HCT116 (cell line): ENCODE measurements around the gene KRTAP10-9. TPM values are rescaled to one million over a fixed set of nuclear protein-coding genes. Genes with fewer than 3 reads are reported as not detected.

Experiments used
- ATAC-seq: fragments of 200-7000 bp; cut with Tn5 transposase; 2 replicates; pipeline ENCODE4 v1.9.1; 2020; ENCODE audit warnings: mild to moderate bottlenecking, moderate library complexity
- BruUV-seq: library from RNA; stranded (reverse); fragments of 400-500 nt; replicated peaks from 2 replicates; lab custom pipeline; 2021; lab: Mats Ljungman, UMichigan
- CTCF ChIA-PET: fragments of 300-600 bp; sonication (Branson Sonifier 250); formaldehyde crosslinking; loops from one replicate; lab custom pipeline; 2021; ENCODE audit warnings: antibody characterized with exemption; lab: Charles Lee
- POLR2A ChIA-PET: fragments of 300-600, 350-600 bp; sonication (Branson Sonifier 250); formaldehyde crosslinking; loops from one replicate; lab custom pipeline; 2021; ENCODE audit warnings: antibody characterized with exemption; lab: Charles Lee
- RAD21 ChIA-PET, 2 experiments: fragments of 300-600 bp; sonication (Branson Sonifier 250); formaldehyde crosslinking; loops; one replicate each; lab custom pipeline; 2023; ENCODE audit warnings: low total read pairs in 2 of 2; ENCODE audit not compliant: uncharacterized antibody in 2 of 2, unreplicated experiment in 2 of 2, low non-redundant PET in 1 of 2; lab: Charles Lee
- DNase-seq: peaks from one replicate; pipeline ENCODE4 v3.0.0-alpha.2; 2010; ENCODE audit warnings: low read depth, low spot score
- H2AFZ ChIP-seq: fragments of 200-600 bp; shearing (Covaris generic), sonication (generic); 2 replicates; pipeline ENCODE4 v1.6.1; 2017; ENCODE audit warnings: low read depth, mixed run types, mixed read lengths, antibody characterized with exemption, low read length; ENCODE audit not compliant: poor library complexity, severe bottlenecking
- H3K27ac ChIP-seq: 2 replicates; pipeline ENCODE4 v1.5.1; 2012; ENCODE audit warnings: low read depth, low read length
- H3K27me3 ChIP-seq: fragments of 200-600 bp; sonication (generic); 2 replicates; pipeline ENCODE4 v1.6.1; 2016; ENCODE audit warnings: mixed run types, low read length, mixed read lengths; ENCODE audit not compliant: insufficient read depth
- H3K36me3 ChIP-seq, 2 experiments: fragments of 200-500 bp in 1 of 2; fragments of 200-600 bp in 1 of 2; sonication (Bioruptor generic) in 1 of 2; sonication (generic) in 1 of 2; 2 replicates each; pipeline versions ENCODE4 v1.5.1 to v1.6.1; 2014 to 2016; ENCODE audit warnings: low read length in 2 of 2, inconsistent platforms in 1 of 2, mixed read lengths in 1 of 2, mixed run types in 1 of 2; ENCODE audit not compliant: insufficient read depth in 2 of 2, control insufficient read depth in 1 of 2
- H3K4me1 ChIP-seq, 2 experiments: fragments of 200-600 bp in 1 of 2; sonication (generic) in 1 of 2; 2 replicates each; pipeline versions ENCODE4 v1.5.1 to v1.6.1; 2012 to 2017; ENCODE audit warnings: low read length in 2 of 2, inconsistent platforms in 1 of 2, mild to moderate bottlenecking in 1 of 2, mixed read lengths in 1 of 2, mixed run types in 1 of 2, moderate library complexity in 1 of 2; ENCODE audit not compliant: insufficient read depth in 2 of 2, control insufficient read depth in 1 of 2
- H3K4me2 ChIP-seq: fragments of 200-600 bp; sonication (generic); 2 replicates; pipeline ENCODE4 v1.6.1; 2017; ENCODE audit warnings: mixed run types, low read length, mixed read lengths
- H3K4me3 ChIP-seq, 2 experiments: fragments of 200-600 bp in 1 of 2; sonication (generic) in 1 of 2; replicated peaks in 1 of 2; 2 replicates each; pipeline ENCODE4 v1.5.1; 2011 to 2016; ENCODE audit warnings: low read length in 2 of 2, control low read depth in 1 of 2, low read depth in 1 of 2, mild to moderate bottlenecking in 1 of 2, mixed read lengths in 1 of 2, mixed run types in 1 of 2
- H3K79me2 ChIP-seq: fragments of 200-600 bp; sonication (generic); 2 replicates; pipeline ENCODE4 v1.6.1; 2017; ENCODE audit warnings: mild to moderate bottlenecking, mixed run types, low read length, moderate library complexity, mixed read lengths; ENCODE audit not compliant: insufficient read depth
- H3K9ac ChIP-seq: fragments of 200-600 bp; sonication (generic); 2 replicates; pipeline ENCODE4 v1.6.1; 2016; ENCODE audit warnings: low read length, mixed read lengths
- H3K9me2 ChIP-seq: fragments of 200-600 bp; sonication (generic), shearing (Covaris generic); 2 replicates; pipeline ENCODE4 v1.6.1; 2017; ENCODE audit warnings: mixed run types, mild to moderate bottlenecking, moderate library complexity; ENCODE audit not compliant: insufficient read depth
- H3K9me3 ChIP-seq, 2 experiments: fragments of 200-500 bp in 1 of 2; fragments of 200-600 bp in 1 of 2; sonication (Bioruptor generic) in 1 of 2; sonication (generic) in 1 of 2; 2 replicates each; pipeline ENCODE4 v1.6.1; 2014 to 2017; ENCODE audit warnings: low read length in 2 of 2, mixed read lengths in 2 of 2, inconsistent platforms in 1 of 2, low read depth in 1 of 2, mild to moderate bottlenecking in 1 of 2, mixed run types in 1 of 2, moderate library complexity in 1 of 2; ENCODE audit not compliant: control insufficient read depth in 1 of 2, insufficient read depth in 1 of 2
- H4K20me1 ChIP-seq: fragments of 200-600 bp; sonication (generic), shearing (Covaris generic); 2 replicates; pipeline ENCODE4 v1.6.1; 2017; ENCODE audit warnings: mixed run types, mild to moderate bottlenecking, moderate library complexity; ENCODE audit not compliant: insufficient read depth
- CBX3 ChIP-seq: IDR thresholded peaks from 2 replicates; pipeline ENCODE4 v1.6.1; 2012; ENCODE audit warnings: low read depth
- EZH2 ChIP-seq: fragments of 200-600 bp; sonication (generic); IDR thresholded peaks from 2 replicates; pipeline ENCODE4 v1.6.1; 2017; ENCODE audit warnings: antibody characterized with exemption, mixed run types
- EZH2phosphoT487 ChIP-seq: fragments of 200-600 bp; IDR thresholded peaks from 2 replicates; pipeline ENCODE4 v1.6.1; 2018; ENCODE audit warnings: antibody characterized with exemption, borderline replicate concordance
- JUND ChIP-seq: IDR thresholded peaks from 2 replicates; pipeline ENCODE4 v1.6.1; 2012
- POLR2AphosphoS5 ChIP-seq: IDR thresholded peaks from 2 replicates; pipeline ENCODE4 v1.6.1; 2011; ENCODE audit warnings: mild to moderate bottlenecking, low read depth, low read length, moderate library complexity
- RAD21 ChIP-seq: IDR thresholded peaks from 2 replicates; pipeline ENCODE4 v1.6.1; 2012; ENCODE audit warnings: low read depth, mild to moderate bottlenecking
- SIN3A ChIP-seq: IDR thresholded peaks from 2 replicates; pipeline ENCODE4 v1.6.1; 2012; ENCODE audit warnings: low read depth
- TCF7L2 ChIP-seq: IDR thresholded peaks from 2 replicates; pipeline ENCODE4 v1.7.0; 2011; ENCODE audit warnings: borderline replicate concordance, inconsistent platforms; ENCODE audit not compliant: insufficient read depth, insufficient read length; ENCODE audit errors: extremely low read depth
- ZNF274 ChIP-seq: fragments of 200-500 bp; sonication (Bioruptor generic); IDR thresholded peaks from 2 replicates; pipeline ENCODE4 v1.6.1; 2014; ENCODE audit warnings: mild to moderate bottlenecking, low read depth, low read length, inconsistent platforms
- intact Hi-C: fragments of 100-400 bp; cut with micrococcal nuclease; formaldehyde crosslinking; loops from 2 replicates; pipeline ENCODE4 v1.10.0; 2022
- total RNA-seq: library from RNA; stranded (reverse); gene quantifications from one replicate; pipeline ENCODE4 v1.2.1, GENCODE V29; 2021; ENCODE audit not compliant: unreplicated experiment
- TF ChIP-seq, protein P1 (sequence below): IDR thresholded peaks from 2 replicates; pipeline ENCODE4 v1.6.1; 2011; ENCODE audit warnings: mild to moderate bottlenecking, low read length, moderate library complexity; ENCODE audit not compliant: insufficient replicate concordance; ENCODE audit errors: extremely low read depth
- TF ChIP-seq, protein P2 (sequence below), 3 experiments: fragments of 200-600 bp in 1 of 3; sonication (generic) in 1 of 3; IDR thresholded peaks in 2 of 3; conservative IDR thresholded peaks in 1 of 3; 2 replicates each; pipeline ENCODE4 v1.5.1; 2012 to 2017; ENCODE audit warnings: low read depth in 2 of 3, low read length in 2 of 3, antibody characterized with exemption in 1 of 3, borderline replicate concordance in 1 of 3, control low read depth in 1 of 3, mild to moderate bottlenecking in 1 of 3, mixed read lengths in 1 of 3, mixed run types in 1 of 3, moderate library complexity in 1 of 3; ENCODE audit not compliant: insufficient read depth in 1 of 3
- TF ChIP-seq, protein P3 (sequence below): IDR thresholded peaks from 2 replicates; pipeline ENCODE4 v1.6.1; 2012
- TF ChIP-seq, protein P4 (sequence below): IDR thresholded peaks from 2 replicates; pipeline ENCODE4 v1.6.1; 2012
- TF ChIP-seq, protein P5 (sequence below): IDR thresholded peaks from 2 replicates; pipeline ENCODE4 v1.6.1; 2012; ENCODE audit warnings: low read depth

The KRTAP10-9 gene
- total RNA-seq, 1 experiment from 2014 or later, result not detected

DNA sequence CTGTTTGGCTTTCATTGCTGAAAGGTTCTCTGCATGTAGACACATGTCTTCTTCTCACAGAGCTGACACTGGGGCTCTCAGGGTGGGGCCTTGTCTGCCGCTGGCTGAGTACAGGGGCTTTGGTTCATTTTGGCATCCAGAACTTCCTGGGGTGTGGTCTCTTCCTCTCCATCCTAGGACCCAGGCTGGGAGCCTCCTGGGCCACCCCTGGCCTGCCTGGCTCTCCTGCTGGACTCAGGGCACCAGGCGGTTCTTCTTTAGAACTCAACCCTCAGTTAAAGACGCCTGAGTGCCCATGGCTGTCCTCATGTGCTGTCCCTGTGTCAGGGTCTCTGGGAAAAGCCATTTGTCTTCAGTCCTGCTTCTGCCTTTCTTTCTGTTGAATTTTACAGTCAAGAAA, 41.0 kb upstream of the KRTAP10-9 start:
- H2AFZ ChIP-seq, result no peak overlapping the region
- H3K36me3 ChIP-seq, result no peaks in the 10 kb centered on the region
- no peak overlapping the region for H3K4me2 ChIP-seq
- no peaks in the 10 kb centered on the region for H3K9me2 ChIP-seq
- H3K27me3 ChIP-seq, result peaks cover 25% of the 10 kb centered on the region
- ChIA-PET CTCF (no interaction called here), POLR2A (no interaction called here), RAD21 (no interaction called here)
- BruUV-seq, result no TSS peak
- no peaks in the 10 kb centered on the region for H3K79me2 ChIP-seq
- no peak overlapping the region for H3K27ac ChIP-seq
- no peak overlapping the region for H3K4me3 ChIP-seq
- H3K9ac ChIP-seq, result no peak overlapping the region
- H3K9me3 ChIP-seq, result no peaks in the 10 kb centered on the region
- no peak for DNase-seq
- H4K20me1 ChIP-seq, result no peaks in the 10 kb centered on the region
- no peak for ATAC-seq
- H3K4me1 ChIP-seq, result no peaks in the 10 kb centered on the region
- no peak for TF ChIP-seq CBX3
- no peak for TF ChIP-seq RAD21
- TF ChIP-seq SIN3A, result no peak
- TF ChIP-seq JUND, result no peak
- TF ChIP-seq, protein P1, sequence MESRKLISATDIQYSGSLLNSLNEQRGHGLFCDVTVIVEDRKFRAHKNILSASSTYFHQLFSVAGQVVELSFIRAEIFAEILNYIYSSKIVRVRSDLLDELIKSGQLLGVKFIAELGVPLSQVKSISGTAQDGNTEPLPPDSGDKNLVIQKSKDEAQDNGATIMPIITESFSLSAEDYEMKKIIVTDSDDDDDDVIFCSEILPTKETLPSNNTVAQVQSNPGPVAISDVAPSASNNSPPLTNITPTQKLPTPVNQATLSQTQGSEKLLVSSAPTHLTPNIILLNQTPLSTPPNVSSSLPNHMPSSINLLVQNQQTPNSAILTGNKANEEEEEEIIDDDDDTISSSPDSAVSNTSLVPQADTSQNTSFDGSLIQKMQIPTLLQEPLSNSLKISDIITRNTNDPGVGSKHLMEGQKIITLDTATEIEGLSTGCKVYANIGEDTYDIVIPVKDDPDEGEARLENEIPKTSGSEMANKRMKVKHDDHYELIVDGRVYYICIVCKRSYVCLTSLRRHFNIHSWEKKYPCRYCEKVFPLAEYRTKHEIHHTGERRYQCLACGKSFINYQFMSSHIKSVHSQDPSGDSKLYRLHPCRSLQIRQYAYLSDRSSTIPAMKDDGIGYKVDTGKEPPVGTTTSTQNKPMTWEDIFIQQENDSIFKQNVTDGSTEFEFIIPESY, result no peak
- no peak for TF ChIP-seq EZH2
- TF ChIP-seq ZNF274, result no peak
- no peak for TF ChIP-seq EZH2phosphoT487
- TF ChIP-seq, protein P2, sequence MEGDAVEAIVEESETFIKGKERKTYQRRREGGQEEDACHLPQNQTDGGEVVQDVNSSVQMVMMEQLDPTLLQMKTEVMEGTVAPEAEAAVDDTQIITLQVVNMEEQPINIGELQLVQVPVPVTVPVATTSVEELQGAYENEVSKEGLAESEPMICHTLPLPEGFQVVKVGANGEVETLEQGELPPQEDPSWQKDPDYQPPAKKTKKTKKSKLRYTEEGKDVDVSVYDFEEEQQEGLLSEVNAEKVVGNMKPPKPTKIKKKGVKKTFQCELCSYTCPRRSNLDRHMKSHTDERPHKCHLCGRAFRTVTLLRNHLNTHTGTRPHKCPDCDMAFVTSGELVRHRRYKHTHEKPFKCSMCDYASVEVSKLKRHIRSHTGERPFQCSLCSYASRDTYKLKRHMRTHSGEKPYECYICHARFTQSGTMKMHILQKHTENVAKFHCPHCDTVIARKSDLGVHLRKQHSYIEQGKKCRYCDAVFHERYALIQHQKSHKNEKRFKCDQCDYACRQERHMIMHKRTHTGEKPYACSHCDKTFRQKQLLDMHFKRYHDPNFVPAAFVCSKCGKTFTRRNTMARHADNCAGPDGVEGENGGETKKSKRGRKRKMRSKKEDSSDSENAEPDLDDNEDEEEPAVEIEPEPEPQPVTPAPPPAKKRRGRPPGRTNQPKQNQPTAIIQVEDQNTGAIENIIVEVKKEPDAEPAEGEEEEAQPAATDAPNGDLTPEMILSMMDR (IDR thresholded peaks at IDR 0.05 in 2 of 3, conservative IDR thresholded peaks at IDR 0.05 in 1 of 3; ENCODE audit: borderline replicate concordance in 1 of 3, insufficient read depth in 1 of 3, low read depth in 2 of 3, low read length in 2 of 3), result no peak
- TF ChIP-seq, protein P3, sequence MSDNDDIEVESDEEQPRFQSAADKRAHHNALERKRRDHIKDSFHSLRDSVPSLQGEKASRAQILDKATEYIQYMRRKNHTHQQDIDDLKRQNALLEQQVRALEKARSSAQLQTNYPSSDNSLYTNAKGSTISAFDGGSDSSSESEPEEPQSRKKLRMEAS, result no peak
- TF ChIP-seq TCF7L2, result no peak
- TF ChIP-seq, protein P4, sequence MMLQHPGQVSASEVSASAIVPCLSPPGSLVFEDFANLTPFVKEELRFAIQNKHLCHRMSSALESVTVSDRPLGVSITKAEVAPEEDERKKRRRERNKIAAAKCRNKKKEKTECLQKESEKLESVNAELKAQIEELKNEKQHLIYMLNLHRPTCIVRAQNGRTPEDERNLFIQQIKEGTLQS, result no peak
- TF ChIP-seq POLR2AphosphoS5, result no peak
- TF ChIP-seq, protein P5, sequence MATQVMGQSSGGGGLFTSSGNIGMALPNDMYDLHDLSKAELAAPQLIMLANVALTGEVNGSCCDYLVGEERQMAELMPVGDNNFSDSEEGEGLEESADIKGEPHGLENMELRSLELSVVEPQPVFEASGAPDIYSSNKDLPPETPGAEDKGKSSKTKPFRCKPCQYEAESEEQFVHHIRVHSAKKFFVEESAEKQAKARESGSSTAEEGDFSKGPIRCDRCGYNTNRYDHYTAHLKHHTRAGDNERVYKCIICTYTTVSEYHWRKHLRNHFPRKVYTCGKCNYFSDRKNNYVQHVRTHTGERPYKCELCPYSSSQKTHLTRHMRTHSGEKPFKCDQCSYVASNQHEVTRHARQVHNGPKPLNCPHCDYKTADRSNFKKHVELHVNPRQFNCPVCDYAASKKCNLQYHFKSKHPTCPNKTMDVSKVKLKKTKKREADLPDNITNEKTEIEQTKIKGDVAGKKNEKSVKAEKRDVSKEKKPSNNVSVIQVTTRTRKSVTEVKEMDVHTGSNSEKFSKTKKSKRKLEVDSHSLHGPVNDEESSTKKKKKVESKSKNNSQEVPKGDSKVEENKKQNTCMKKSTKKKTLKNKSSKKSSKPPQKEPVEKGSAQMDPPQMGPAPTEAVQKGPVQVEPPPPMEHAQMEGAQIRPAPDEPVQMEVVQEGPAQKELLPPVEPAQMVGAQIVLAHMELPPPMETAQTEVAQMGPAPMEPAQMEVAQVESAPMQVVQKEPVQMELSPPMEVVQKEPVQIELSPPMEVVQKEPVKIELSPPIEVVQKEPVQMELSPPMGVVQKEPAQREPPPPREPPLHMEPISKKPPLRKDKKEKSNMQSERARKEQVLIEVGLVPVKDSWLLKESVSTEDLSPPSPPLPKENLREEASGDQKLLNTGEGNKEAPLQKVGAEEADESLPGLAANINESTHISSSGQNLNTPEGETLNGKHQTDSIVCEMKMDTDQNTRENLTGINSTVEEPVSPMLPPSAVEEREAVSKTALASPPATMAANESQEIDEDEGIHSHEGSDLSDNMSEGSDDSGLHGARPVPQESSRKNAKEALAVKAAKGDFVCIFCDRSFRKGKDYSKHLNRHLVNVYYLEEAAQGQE, result no peak
- intact Hi-C loops, result no loop called here
